B cell (primary cell): Measurements from ENCODE around the gene TUT4. TPM values are rescaled to one million over a fixed set of nuclear protein-coding genes. Genes with fewer than 3 reads are reported as not detected.

Experiments
- ATAC-seq: fragments of 200-7000 bp; cut with Tn5 transposase; one replicate; pipeline ENCODE4 v1.10.0; 2021; ENCODE audit warnings: low read depth, mild to moderate bottlenecking, moderate number of reproducible peaks, moderate library complexity
- CTCF ChIA-PET: fragments of 350-600 bp; sonication (Branson Sonifier 250); formaldehyde crosslinking; loops from one replicate; lab custom pipeline; 2021; ENCODE audit warnings: antibody characterized with exemption, inconsistent platforms; lab: Charles Lee
- POLR2A ChIA-PET: fragments of 350-600 bp; sonication (Branson Sonifier 250); formaldehyde crosslinking; loops from one replicate; lab custom pipeline; 2021; ENCODE audit warnings: antibody characterized with exemption; lab: Charles Lee
- DNase-seq: peaks from one replicate; pipeline ENCODE4 v3.0.0; 2013
- H2AFZ ChIP-seq: 2 replicates; pipeline ENCODE4 v1.6.1; 2012; ENCODE audit warnings: mild to moderate bottlenecking, low read depth, low read length; ENCODE audit not compliant: insufficient read depth, poor library complexity, severe bottlenecking
- H3K27ac ChIP-seq, 2 donors: 1 replicate in 1 of 2; 2 replicates in 1 of 2; pipeline ENCODE4 v1.5.1; 2012 to 2013; ENCODE audit warnings: low read length in 2 of 2, mild to moderate bottlenecking in 2 of 2, moderate library complexity in 1 of 2
- H3K27me3 ChIP-seq, 4 experiments: fragments of 200-600 bp in 1 of 4; sonication (generic) in 1 of 4; replicated peaks in 1 of 4; 1 replicate in 2 of 4; 2 replicates in 2 of 4; pipeline versions ENCODE4 v1.6.1 to v1.7.0; 2013 to 2016; ENCODE audit warnings: low read length in 3 of 4, mild to moderate bottlenecking in 2 of 4, mixed read lengths in 1 of 4, moderate library complexity in 1 of 4; ENCODE audit not compliant: insufficient read depth in 4 of 4, control insufficient read depth in 3 of 4; ENCODE audit errors: control extremely low read depth in 1 of 4
- H3K36me3 ChIP-seq, 2 experiments: replicated peaks in 1 of 2; 1 replicate in 1 of 2; 2 replicates in 1 of 2; pipeline versions ENCODE4 v1.6.1 to v1.7.1; 2013; ENCODE audit warnings: low read length in 1 of 2; ENCODE audit not compliant: insufficient read depth in 2 of 2, control insufficient read depth in 1 of 2; ENCODE audit errors: control extremely low read depth in 1 of 2, extremely low read depth in 1 of 2
- H3K4me1 ChIP-seq, 2 donors: fragments of 200-600 bp in 1 of 2; sonication (generic) in 1 of 2; 1 replicate in 1 of 2; 2 replicates in 1 of 2; pipeline versions ENCODE4 v1.5.1 to v1.6.1; 2013 to 2017; ENCODE audit warnings: low read length in 2 of 2; ENCODE audit not compliant: control insufficient read depth in 2 of 2, insufficient read depth in 2 of 2
- H3K4me2 ChIP-seq: replicated peaks from 2 replicates; pipeline ENCODE3; 2012; ENCODE audit warnings: mild to moderate bottlenecking, low read depth, low read length; ENCODE audit not compliant: poor library complexity, severe bottlenecking
- H3K4me3 ChIP-seq, 5 experiments: fragments of 200-600 bp in 1 of 5; sonication (generic) in 1 of 5; 1 replicate in 3 of 5; 2 replicates in 2 of 5; pipeline versions ENCODE4 v1.5.1 to v1.7.0; 2011 to 2016; ENCODE audit warnings: low read length in 4 of 5, mild to moderate bottlenecking in 4 of 5, low read depth in 2 of 5, control low read depth in 1 of 5, moderate library complexity in 1 of 5; ENCODE audit not compliant: insufficient read depth in 1 of 5; ENCODE audit errors: control extremely low read depth in 1 of 5, extremely low read depth in 1 of 5
- H3K79me2 ChIP-seq: fragments of 200-600 bp; sonication (generic); one replicate; pipeline ENCODE4 v1.6.0; 2016; ENCODE audit warnings: low read length; ENCODE audit not compliant: control insufficient read depth, insufficient read depth
- H3K9ac ChIP-seq: fragments of 200-600 bp; sonication (generic); 2 replicates; pipeline ENCODE4 v1.6.1; 2017; ENCODE audit warnings: mild to moderate bottlenecking, low read length, moderate library complexity
- H3K9me3 ChIP-seq, 3 donors: one replicate each; pipeline versions ENCODE4 v1.6.1 to v1.7.1; 2013; ENCODE audit warnings: low read length in 2 of 3; ENCODE audit not compliant: control insufficient read depth in 2 of 3, insufficient read depth in 1 of 3; ENCODE audit errors: control extremely low read depth in 1 of 3
- H4K20me1 ChIP-seq: 2 replicates; pipeline ENCODE4 v1.6.0; 2012; ENCODE audit warnings: mild to moderate bottlenecking, low read length; ENCODE audit not compliant: insufficient read depth, control insufficient read depth, poor library complexity, severe bottlenecking
- H3K27ac Mint-ChIP-seq: one replicate; pipeline ENCODE4 v1.8.0; 2021; ENCODE audit warnings: mixed read lengths
- H3K27me3 Mint-ChIP-seq: one replicate; pipeline ENCODE4 v1.8.0; 2021; ENCODE audit warnings: mixed read lengths
- H3K4me1 Mint-ChIP-seq: one replicate; pipeline ENCODE4 v1.8.0; 2021; ENCODE audit warnings: mixed read lengths
- H3K4me3 Mint-ChIP-seq: one replicate; pipeline ENCODE4 v1.8.0; 2021; ENCODE audit warnings: mixed read lengths
- H3K9me3 Mint-ChIP-seq: one replicate; pipeline ENCODE4 v1.8.0; 2022; ENCODE audit warnings: mixed read lengths; ENCODE audit not compliant: insufficient read depth
- CTCF ChIP-seq: fragments of 200-600 bp; IDR thresholded peaks from one replicate; pipeline ENCODE4 v1.8.0; 2022; ENCODE audit warnings: antibody characterized with exemption, mild to moderate bottlenecking
- EZH2 ChIP-seq: IDR thresholded peaks from 2 replicates; pipeline ENCODE4 v1.6.1; 2012; ENCODE audit warnings: borderline replicate concordance, low read depth, mild to moderate bottlenecking, moderate library complexity, low read length; ENCODE audit not compliant: insufficient read depth, poor library complexity, severe bottlenecking
- WGBS: methylation state at CpG from one replicate; pipeline ENCODE4 v1.1.5; 2013; ENCODE audit warnings: missing lambda C conversion rate; ENCODE audit not compliant: insufficient coverage; 5-methylcytosine and 5-hydroxymethylcytosine counted together
- intact Hi-C: fragments of 100-400 bp; cut with micrococcal nuclease; formaldehyde crosslinking; loops from one replicate; pipeline ENCODE4 v1.10.0; 2022
- polyA plus RNA-seq: library from polyadenylated mRNA; depleted of rRNA; stranded (reverse); fragments of >200 nt; gene quantifications from 2 replicates; pipeline ENCODE4 v1.2.3, GENCODE V29; 2012
- total RNA-seq, 2 donors: library from RNA; stranded (reverse); fragments of 120-200 nt in 1 of 2; gene quantifications; 1 replicate in 1 of 2; 2 replicates in 1 of 2; pipeline versions ENCODE4 v1.2.3 to v1.2.4, GENCODE V29; 2013 to 2022

The TUT4 gene
- total and polyA plus RNA-seq, 2 donors (not counting 1 experiment from before 2014, with no cell fraction given), result 76.6 to 248 TPM

GRCh38 chr1:52477876-52478275 is 75.0 kb downstream of the TUT4 start:
- no peak for DNase-seq
- ChIA-PET CTCF (interaction anchor here (1.0 kb wide), 1 partner anchor 208 kb away, joined by 4 read pairs; no protein-coding TSS in a partner anchor), POLR2A (no interaction called here)
- Histone ChIP-seq H3K79me2 (no peaks in the 10 kb centered on the region), H3K4me3 (no peak overlapping the region), H3K27me3 (no peaks in the 10 kb centered on the region), H2AFZ (no peak overlapping the region), H3K9me3 (no peaks in the 10 kb centered on the region), H3K4me2 (no peak overlapping the region), H3K27ac (no peak overlapping the region), H3K4me1 (peaks cover 7 to 8% of the 10 kb centered on the region in 2 donors), H4K20me1 (peaks cover 4% of the 10 kb centered on the region), H3K9ac (no peak overlapping the region), H3K36me3 (peaks cover 14 to 50% of the 10 kb centered on the region in 2 experiments)
- intact Hi-C loops, result no loop called here
- no peaks in the 10 kb centered on the region for H3K27me3 Mint-ChIP-seq
- no peaks in the 10 kb centered on the region for H3K4me1 Mint-ChIP-seq
- TF ChIP-seq CTCF, result no peak
- no peak for TF ChIP-seq EZH2
- H3K9me3 Mint-ChIP-seq, result no peaks in the 10 kb centered on the region
- ATAC-seq, result no peak
- WGBS, result no CpG with 5 or more reads among the region's 1 CpG
- no peak overlapping the region for H3K4me3 Mint-ChIP-seq
- H3K27ac Mint-ChIP-seq, result no peak overlapping the region

- Histone ChIP-seq H3K4me1 (peaks cover 7 to 8% of the 10 kb centered on the region in 2 donors), H3K4me3 (no peak overlapping the region), H3K36me3 (peaks cover 9 to 50% of the 10 kb centered on the region in 2 experiments), H3K9me3 (no peaks in the 10 kb centered on the region), H3K79me2 (no peaks in the 10 kb centered on the region), H3K27me3 (no peaks in the 10 kb centered on the region), H2AFZ (no peak overlapping the region), H3K4me2 (no peak overlapping the region), H4K20me1 (peaks cover 9% of the 10 kb centered on the region), H3K27ac (no peak overlapping the region), H3K9ac (no peak overlapping the region)
- H3K4me1 Mint-ChIP-seq, result no peaks in the 10 kb centered on the region
- no peaks in the 10 kb centered on the region for H3K9me3 Mint-ChIP-seq
- ATAC-seq (no peak), DNase-seq (no peak)
- no peak overlapping the region for H3K27ac Mint-ChIP-seq
- ChIA-PET CTCF (no interaction called here), POLR2A (no interaction called here)
- no peak overlapping the region for H3K4me3 Mint-ChIP-seq
- TF ChIP-seq EZH2 (no peak), CTCF (no peak)
- WGBS, result 95% methylated on average over 2 of the region's 3 CpGs
- intact Hi-C loops, result no loop called here
- no peaks in the 10 kb centered on the region for H3K27me3 Mint-ChIP-seq
Measured at GRCh38 chr1:52476943-52477342, 75.9 kb downstream of the TUT4 start.
